ENCODE results near the gene LDLRAD1. TPM values are rescaled to one million over a fixed set of nuclear protein-coding genes. Genes with fewer than 3 reads are reported as not detected.
"Not testable (repeated sequence)": the region's sequence is repeated elsewhere in the genome, so short reads cannot be mapped to it uniquely, and the experiment has no call there.

The LDLRAD1 gene
- total RNA-seq, 1 experiment from 2014 or later = not detected

GRCh38 chr1:54051933-54052430 is 34.0 kb upstream of the LDLRAD1 start:
- no peak overlapping the region for H2BK15ac ChIP-seq (ENCODE audit: low read depth, low read length)
- no peak overlapping the region for H2BK20ac ChIP-seq (ENCODE audit: low read depth, low read length, poor library complexity, severe bottlenecking)
- TF ChIP-seq CTCF (conservative IDR thresholded peaks at IDR 0.05) = no peak
- H3K36me3 Mint-ChIP-seq (ENCODE audit: insufficient read depth in 1 of 3, low read depth in 3 of 3) = peaks cover 0 to 5% (median 2%) of the 10 kb centered on the region in 3 experiments; a peak in 1 of 7 replicates
- no peak overlapping the region for H3K18ac ChIP-seq (ENCODE audit: insufficient read length, low read depth, low read length)
- no peak overlapping the region for H4K91ac ChIP-seq (ENCODE audit: insufficient read length, low read depth, low read length)
- H3K56ac ChIP-seq (ENCODE audit: insufficient read length, low read depth, low read length) = no peak overlapping the region
- peaks cover 9% of the 10 kb centered on the region; the same call in 1 of the 2 replicates for H3K79me2 ChIP-seq (ENCODE audit: insufficient read depth, low read length)
- peak overlapping the region; percentile 98 for H3K4me2 ChIP-seq (ENCODE audit: insufficient read depth, insufficient read length, low read length)
- no peak overlapping the region for H3K4me3 Mint-ChIP-seq
- H3K4ac ChIP-seq (ENCODE audit: low read depth, low read length) = no peak overlapping the region
- WGBS (ENCODE audit: extremely low coverage, insufficient read length, low lambda C conversion rate) = no CpG with 5 or more reads among the region's 8 CpGs
- no peaks in the 10 kb centered on the region for H3K9me3 Mint-ChIP-seq
- H2AK5ac ChIP-seq (ENCODE audit: insufficient read length, low read length) = no peak overlapping the region
- peak overlapping the region; percentile 22 for H3K27ac ChIP-seq (ENCODE audit: insufficient read length, low read depth, low read length)
- 0 out of 2 replicates have a peak overlapping the region, but pooled peaks have one; percentile 30 for H3K14ac ChIP-seq (ENCODE audit: insufficient read depth, low read length)
- H4K5ac ChIP-seq (ENCODE audit: insufficient read length, low read depth, low read length) = no peak overlapping the region
- no peak overlapping the region for H3K27ac Mint-ChIP-seq
- no peak overlapping the region for H2BK12ac ChIP-seq (ENCODE audit: insufficient read length, low read depth, low read length)
- H3K27me3 ChIP-seq (ENCODE audit: insufficient read depth, low read length) = no peaks in the 10 kb centered on the region
- H3K23me2 ChIP-seq (ENCODE audit: insufficient read length, low read depth, low read length, poor library complexity, severe bottlenecking) = peaks cover 11% of the 10 kb centered on the region
- peak overlapping the region; percentile 87 for H3K9ac ChIP-seq (ENCODE audit: extremely low read depth, insufficient read length, low read length)
- H3K79me1 ChIP-seq (ENCODE audit: insufficient read depth, low read depth, low read length, poor library complexity, severe bottlenecking) = peaks cover 2% of the 10 kb centered on the region
- H3K9me3 ChIP-seq (ENCODE audit: control insufficient read depth, low read depth, low read length) = no peaks in the 10 kb centered on the region
- no peaks in the 10 kb centered on the region for H3K27me3 Mint-ChIP-seq (ENCODE audit: low read depth)
- H2BK5ac ChIP-seq (ENCODE audit: insufficient read length, low read length) = peak overlapping the region; percentile 27
- H4K8ac ChIP-seq (replicated peaks; ENCODE audit: insufficient read length, low read depth, low read length) = no peak overlapping the region
- no peaks in the 10 kb centered on the region for H4K20me1 ChIP-seq (ENCODE audit: control insufficient read depth, insufficient read depth, insufficient read length)
- no peak overlapping the region for H2BK120ac ChIP-seq (ENCODE audit: low read depth, low read length, poor library complexity, severe bottlenecking)
- H3T11ph ChIP-seq (ENCODE audit: low read length) = no peak overlapping the region
- H3K23ac ChIP-seq (ENCODE audit: insufficient read length, low read depth, low read length) = no peak overlapping the region
- H3K4me1 Mint-ChIP-seq = peaks cover 7 to 8% of the 10 kb centered on the region in 2 experiments
- no peaks in the 10 kb centered on the region for H3K4me1 ChIP-seq (ENCODE audit: insufficient read depth, low read length)
- no peak overlapping the region for H2AFZ ChIP-seq (ENCODE audit: low read length)
- no peak for DNase-seq

- H3K4ac ChIP-seq (ENCODE audit: low read depth, low read length); DNase-seq; H2BK15ac ChIP-seq (ENCODE audit: low read depth, low read length); H3K18ac ChIP-seq (ENCODE audit: insufficient read length, low read depth, low read length); H3K4me1 Mint-ChIP-seq; H3K79me1 ChIP-seq (ENCODE audit: insufficient read depth, low read depth, low read length, poor library complexity, severe bottlenecking); H3K27me3 ChIP-seq (ENCODE audit: insufficient read depth, low read length); H2BK5ac ChIP-seq (ENCODE audit: insufficient read length, low read length); H3K14ac ChIP-seq (ENCODE audit: insufficient read depth, low read length); H3T11ph ChIP-seq (ENCODE audit: low read length); H3K4me1 ChIP-seq (ENCODE audit: insufficient read depth, low read length); H3K56ac ChIP-seq (ENCODE audit: insufficient read length, low read depth, low read length); H3K79me2 ChIP-seq (ENCODE audit: insufficient read depth, low read length); H2AK5ac ChIP-seq (ENCODE audit: insufficient read length, low read length); H3K9me3 ChIP-seq (ENCODE audit: control insufficient read depth, low read depth, low read length); H4K20me1 ChIP-seq (ENCODE audit: control insufficient read depth, insufficient read depth, insufficient read length); H3K27me3 Mint-ChIP-seq (ENCODE audit: low read depth); H3K9ac ChIP-seq (ENCODE audit: extremely low read depth, insufficient read length, low read length); H4K5ac ChIP-seq (ENCODE audit: insufficient read length, low read depth, low read length); H2BK20ac ChIP-seq (ENCODE audit: low read depth, low read length, poor library complexity, severe bottlenecking); H3K36me3 Mint-ChIP-seq (ENCODE audit: insufficient read depth in 1 of 3, low read depth in 3 of 3); H3K4me3 Mint-ChIP-seq; H3K4me2 ChIP-seq (ENCODE audit: insufficient read depth, insufficient read length, low read length); H4K91ac ChIP-seq (ENCODE audit: insufficient read length, low read depth, low read length); H2BK120ac ChIP-seq (ENCODE audit: low read depth, low read length, poor library complexity, severe bottlenecking); H3K27ac ChIP-seq (ENCODE audit: insufficient read length, low read depth, low read length); H3K27ac Mint-ChIP-seq; H3K9me3 Mint-ChIP-seq; H2BK12ac ChIP-seq (ENCODE audit: insufficient read length, low read depth, low read length); H4K8ac ChIP-seq (replicated peaks; ENCODE audit: insufficient read length, low read depth, low read length); H2AFZ ChIP-seq (ENCODE audit: low read length); H3K23ac ChIP-seq (ENCODE audit: insufficient read length, low read depth, low read length): not testable (repeated sequence)
- WGBS (ENCODE audit: extremely low coverage, insufficient read length, low lambda C conversion rate) = no CpG with 5 or more reads among the region's 12 CpGs
- H3K23me2 ChIP-seq (ENCODE audit: insufficient read length, low read depth, low read length, poor library complexity, severe bottlenecking) = peaks cover 11% of the 10 kb centered on the region
Measured at GRCh38 chr1:54050435-54050834, 32.4 kb upstream of the LDLRAD1 start.

Data from H9 (cell line).